OCI-LY3 (cell line): ENCODE data around the gene PALMD.

Experiments
- EZH2phosphoT487 ChIP-seq: fragments of 200-600 bp; shearing (Covaris generic); IDR thresholded peaks from 2 replicates; pipeline ENCODE4 v1.6.1; 2018; ENCODE audit warnings: antibody characterized with exemption, mixed run types, low read depth
- TF ChIP-seq, protein P1 (sequence below): fragments of 200-600, 300-600 bp; sonication (generic); IDR thresholded peaks from 2 replicates; pipeline ENCODE4 v1.5.1; 2014; ENCODE audit warnings: antibody characterized with exemption, low read length, low read depth

DNA sequence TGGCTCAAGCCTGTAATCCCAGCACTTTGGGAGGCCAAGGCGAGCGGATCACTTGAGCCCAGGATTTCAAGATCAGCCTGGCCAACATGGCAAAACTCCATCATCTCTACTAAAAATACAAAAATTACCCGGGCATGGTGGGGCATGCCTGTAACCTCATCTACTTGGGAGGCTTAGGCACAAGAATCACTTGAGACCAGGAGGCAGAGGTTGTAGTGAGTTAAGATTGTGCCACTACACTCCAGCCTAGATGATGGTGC, 12.0 kb downstream of the PALMD start:
- TF ChIP-seq, protein P1, sequence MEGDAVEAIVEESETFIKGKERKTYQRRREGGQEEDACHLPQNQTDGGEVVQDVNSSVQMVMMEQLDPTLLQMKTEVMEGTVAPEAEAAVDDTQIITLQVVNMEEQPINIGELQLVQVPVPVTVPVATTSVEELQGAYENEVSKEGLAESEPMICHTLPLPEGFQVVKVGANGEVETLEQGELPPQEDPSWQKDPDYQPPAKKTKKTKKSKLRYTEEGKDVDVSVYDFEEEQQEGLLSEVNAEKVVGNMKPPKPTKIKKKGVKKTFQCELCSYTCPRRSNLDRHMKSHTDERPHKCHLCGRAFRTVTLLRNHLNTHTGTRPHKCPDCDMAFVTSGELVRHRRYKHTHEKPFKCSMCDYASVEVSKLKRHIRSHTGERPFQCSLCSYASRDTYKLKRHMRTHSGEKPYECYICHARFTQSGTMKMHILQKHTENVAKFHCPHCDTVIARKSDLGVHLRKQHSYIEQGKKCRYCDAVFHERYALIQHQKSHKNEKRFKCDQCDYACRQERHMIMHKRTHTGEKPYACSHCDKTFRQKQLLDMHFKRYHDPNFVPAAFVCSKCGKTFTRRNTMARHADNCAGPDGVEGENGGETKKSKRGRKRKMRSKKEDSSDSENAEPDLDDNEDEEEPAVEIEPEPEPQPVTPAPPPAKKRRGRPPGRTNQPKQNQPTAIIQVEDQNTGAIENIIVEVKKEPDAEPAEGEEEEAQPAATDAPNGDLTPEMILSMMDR, result no peak
- TF ChIP-seq EZH2phosphoT487, result no peak
